ENCODE measurements around the gene CARS1.

Gene CARS1

DNA sequence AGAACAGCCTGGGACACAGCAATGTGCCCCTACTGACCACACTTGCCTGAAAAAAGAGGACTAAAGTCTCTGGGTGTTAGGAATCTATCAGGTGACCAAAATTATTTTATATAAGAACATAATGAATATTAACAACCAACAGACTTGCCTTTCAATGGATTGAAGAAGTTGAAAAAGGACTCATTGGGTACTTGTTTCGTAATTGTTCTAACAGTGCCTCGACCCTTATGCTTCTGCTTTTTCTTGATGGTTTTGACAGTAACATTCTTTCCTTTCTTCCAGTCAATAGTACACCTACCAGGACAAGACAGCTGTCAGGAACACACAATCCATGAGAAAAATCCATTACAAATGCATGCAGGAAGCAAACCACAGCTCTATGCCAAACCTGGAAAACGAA lies 99.0 kb downstream of the CARS1 start:
- TF ChIP-seq, protein P1, sequence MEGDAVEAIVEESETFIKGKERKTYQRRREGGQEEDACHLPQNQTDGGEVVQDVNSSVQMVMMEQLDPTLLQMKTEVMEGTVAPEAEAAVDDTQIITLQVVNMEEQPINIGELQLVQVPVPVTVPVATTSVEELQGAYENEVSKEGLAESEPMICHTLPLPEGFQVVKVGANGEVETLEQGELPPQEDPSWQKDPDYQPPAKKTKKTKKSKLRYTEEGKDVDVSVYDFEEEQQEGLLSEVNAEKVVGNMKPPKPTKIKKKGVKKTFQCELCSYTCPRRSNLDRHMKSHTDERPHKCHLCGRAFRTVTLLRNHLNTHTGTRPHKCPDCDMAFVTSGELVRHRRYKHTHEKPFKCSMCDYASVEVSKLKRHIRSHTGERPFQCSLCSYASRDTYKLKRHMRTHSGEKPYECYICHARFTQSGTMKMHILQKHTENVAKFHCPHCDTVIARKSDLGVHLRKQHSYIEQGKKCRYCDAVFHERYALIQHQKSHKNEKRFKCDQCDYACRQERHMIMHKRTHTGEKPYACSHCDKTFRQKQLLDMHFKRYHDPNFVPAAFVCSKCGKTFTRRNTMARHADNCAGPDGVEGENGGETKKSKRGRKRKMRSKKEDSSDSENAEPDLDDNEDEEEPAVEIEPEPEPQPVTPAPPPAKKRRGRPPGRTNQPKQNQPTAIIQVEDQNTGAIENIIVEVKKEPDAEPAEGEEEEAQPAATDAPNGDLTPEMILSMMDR (conservative IDR thresholded peaks at IDR 0.05; ENCODE audit: low read depth) = no peak
- H3K27ac ChIP-seq = no peak overlapping the region
- POLR2A ChIA-PET (ENCODE audit: low non-redundant PET) = no interaction called here
- CTCF ChIA-PET = no interaction called here
- no peak for DNase-seq (ENCODE audit: low spot score)

DNA sequence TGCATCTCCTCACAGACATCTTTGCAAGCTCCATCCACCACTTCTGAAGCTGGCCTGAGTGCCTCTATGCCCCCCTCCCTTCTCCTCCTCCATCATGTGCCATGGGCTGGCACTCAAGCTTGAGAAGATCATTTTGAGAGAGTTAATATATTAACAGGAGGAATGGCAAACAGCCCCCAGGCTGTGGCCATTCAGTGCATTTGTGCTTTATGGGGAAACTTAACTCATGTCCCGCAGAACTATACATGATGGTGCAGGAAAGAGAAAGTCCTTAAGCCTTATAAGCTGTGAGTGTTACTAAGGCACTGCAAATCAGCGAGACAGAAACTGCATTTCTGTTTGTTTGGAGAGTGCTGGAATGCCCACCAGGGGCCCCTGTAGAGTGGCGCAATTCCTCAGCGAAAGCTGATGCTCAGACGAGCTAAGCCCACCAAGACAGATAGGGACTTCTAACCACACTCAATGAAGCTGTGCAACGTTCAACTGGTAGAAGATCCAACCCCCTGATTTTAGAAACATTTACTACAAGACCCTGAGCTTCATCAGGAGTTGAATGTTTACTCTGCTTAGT lies 101.2 kb downstream of the CARS1 start:
- ChIA-PET CTCF (interaction anchor here (1.4 kb wide), 1 partner anchor 136 kb away, joined by 4 read pairs; no protein-coding TSS in a partner anchor), POLR2A (ENCODE audit: low non-redundant PET) (no interaction called here)

DNA sequence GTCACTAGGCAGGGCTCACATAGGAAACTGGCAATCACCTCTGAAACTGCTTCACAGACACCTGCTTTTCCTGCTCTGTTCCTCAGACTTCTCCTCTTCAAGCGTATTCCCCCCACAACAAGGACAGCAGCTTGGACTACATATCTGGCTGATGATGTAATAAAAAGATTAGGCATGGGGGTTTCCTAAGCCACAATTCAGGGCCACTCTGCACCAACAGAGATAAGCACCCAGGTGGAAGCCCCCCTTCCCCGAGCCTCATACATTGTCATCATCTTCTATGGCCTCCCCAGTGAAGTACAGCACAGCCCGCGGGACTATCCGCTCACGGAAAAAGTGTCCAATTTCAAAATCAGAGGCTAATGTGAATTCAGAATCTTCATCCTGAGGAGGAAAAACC lies 103.0 kb downstream of the CARS1 start:
- POLR2A ChIA-PET (ENCODE audit: low non-redundant PET) = no interaction called here
- CTCF ChIA-PET = interaction anchor here (0.7 to 0.8 kb wide), 2 partner anchors 60 to 1260 kb away, joined by 3 to 4 read pairs; no protein-coding TSS in a partner anchor
- TF ChIP-seq, protein P1 (conservative IDR thresholded peaks at IDR 0.05; ENCODE audit: low read depth) = no peak

More for the DNA sequence above, 101.2 kb downstream of the CARS1 start:
- no peak overlapping the region for H3K27ac ChIP-seq
- DNase-seq (ENCODE audit: low spot score) = no peak
- TF ChIP-seq, protein P1 (conservative IDR thresholded peaks at IDR 0.05; ENCODE audit: low read depth) = no peak

DNA sequence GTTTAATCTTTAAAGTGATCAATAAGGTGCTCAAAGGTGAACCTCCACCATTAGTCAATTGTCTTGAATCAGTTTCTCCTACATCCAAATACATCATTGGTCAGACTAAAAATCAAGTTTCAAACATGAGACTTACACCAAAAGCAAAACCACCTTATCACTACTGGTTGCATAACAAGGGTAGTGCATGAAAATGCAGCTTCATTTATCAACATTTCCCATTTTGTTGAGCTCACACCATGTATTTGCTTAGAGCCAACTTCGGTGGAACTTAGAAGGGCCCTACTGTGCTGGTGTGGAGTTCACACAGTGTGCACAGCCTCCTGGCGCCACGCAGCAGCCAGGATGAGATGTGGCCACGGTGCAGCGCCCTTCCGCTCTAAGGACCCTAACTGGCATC lies 104.9 kb downstream of the CARS1 start:
- CTCF ChIA-PET = interaction anchor here (0.6 kb wide), 1 partner anchor 85 kb away, joined by 3 read pairs; no protein-coding TSS in a partner anchor

More for the DNA sequence above, 103.0 kb downstream of the CARS1 start:
- no peak for DNase-seq (ENCODE audit: low spot score)
- no peak overlapping the region for H3K27ac ChIP-seq

DNA sequence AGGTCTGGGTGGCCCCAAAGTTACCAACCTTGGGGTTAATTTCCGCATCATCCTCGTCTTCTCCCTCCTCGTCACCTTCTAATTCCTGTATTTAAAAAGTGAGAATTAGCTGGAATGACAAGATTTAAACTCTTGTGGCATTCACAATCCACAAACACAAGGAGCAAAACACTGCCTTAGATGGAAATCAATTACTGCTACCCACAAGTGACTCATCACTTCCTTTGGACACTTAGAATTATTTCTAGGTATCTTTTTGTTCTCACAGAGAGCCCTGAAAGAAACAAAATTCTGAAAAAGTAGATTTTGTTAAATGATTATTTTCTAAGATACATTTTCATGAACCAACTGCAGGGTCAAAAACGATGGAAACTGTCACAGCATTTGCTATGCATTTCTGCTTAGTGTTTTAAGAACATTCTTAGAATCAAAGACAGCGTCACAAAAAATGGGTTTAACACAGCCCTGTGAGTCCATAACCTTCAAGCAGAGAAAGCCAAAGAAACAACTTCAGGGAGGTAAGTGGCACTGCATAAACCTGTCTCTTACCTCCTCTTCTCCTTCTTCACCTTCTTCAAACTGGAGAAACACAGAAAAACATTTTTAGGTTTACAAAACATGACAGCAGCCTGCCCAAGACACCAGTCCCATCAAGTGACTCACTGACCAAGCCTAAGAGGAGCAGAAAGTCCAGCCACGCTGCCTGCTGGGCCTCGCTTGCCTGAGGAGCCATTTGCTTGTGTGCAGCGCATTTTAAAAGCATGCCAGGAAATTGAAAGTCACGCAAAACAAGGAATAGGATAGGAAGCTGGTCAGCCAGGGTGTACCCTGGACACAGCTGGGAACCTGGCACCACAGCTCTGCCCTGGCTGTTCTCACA lies 105.8 kb downstream of the CARS1 start:
- ChIA-PET CTCF (no interaction called here), POLR2A (ENCODE audit: low non-redundant PET) (no interaction called here)
- H3K27ac ChIP-seq = 0 out of 2 replicates have a peak overlapping the region, but pooled peaks have one; percentile 39
- DNase-seq (ENCODE audit: low spot score) = no peak
- TF ChIP-seq, protein P1 (conservative IDR thresholded peaks at IDR 0.05; ENCODE audit: low read depth) = no peak

More for the DNA sequence above, 104.9 kb downstream of the CARS1 start:
- DNase-seq (ENCODE audit: low spot score) = no peak
- POLR2A ChIA-PET (ENCODE audit: low non-redundant PET) = no interaction called here
- H3K27ac ChIP-seq = peak overlapping the region; percentile 23; the same call in 1 of the 2 replicates
- TF ChIP-seq, protein P1 (conservative IDR thresholded peaks at IDR 0.05; ENCODE audit: low read depth) = no peak

All from RWPE1 (cell line).